Activated naive CD4-positive, alpha-beta T cell treated with anti-CD3 and anti-CD28 coated beads, Interleukin-2, amount 50 U/mL, for 24 hours (primary cell): ENCODE results near the gene DNAJB12.
"Not testable (repeated sequence)": the region's sequence is repeated elsewhere in the genome, so short reads cannot be mapped to it uniquely, and the experiment has no call there.

Source experiments
- H3K27ac Mint-ChIP-seq: one replicate; pipeline ENCODE4 v1.8.0; 2021; ENCODE audit warnings: mild to moderate bottlenecking, mixed read lengths
- H3K27me3 Mint-ChIP-seq: one replicate; pipeline ENCODE4 v1.8.0; 2021; ENCODE audit warnings: mixed read lengths
- H3K36me3 Mint-ChIP-seq: one replicate; pipeline ENCODE4 v1.8.0; 2021; ENCODE audit warnings: mixed read lengths
- H3K4me1 Mint-ChIP-seq: one replicate; pipeline ENCODE4 v1.8.0; 2021; ENCODE audit warnings: mixed read lengths
- H3K4me3 Mint-ChIP-seq: one replicate; pipeline ENCODE4 v1.8.0; 2021; ENCODE audit warnings: mild to moderate bottlenecking, mixed read lengths
- H3K9me3 Mint-ChIP-seq: one replicate; pipeline ENCODE4 v1.8.0; 2021; ENCODE audit warnings: mixed read lengths

The DNAJB12 gene

GRCh38 chr10:72354356-72355213, at the start of gene DNAJB12:
Gene DNAJB12 (minus strand): TSS chr10:72354919. CDS start chr10:72354897, 22 bp downstream.
- peak within 1 kb of the TSS; percentile 97 for H3K4me3 Mint-ChIP-seq
- no peaks in the 10 kb centered on the region for H3K9me3 Mint-ChIP-seq
- peaks cover 51% of the 10 kb centered on the region for H3K4me1 Mint-ChIP-seq
- no peaks in the 10 kb centered on the region for H3K27me3 Mint-ChIP-seq
- peak within 1 kb of the TSS; percentile 99 for H3K27ac Mint-ChIP-seq
- H3K36me3 Mint-ChIP-seq: peaks cover 8% of the 10 kb centered on the region

- not testable (repeated sequence) for H3K4me3 Mint-ChIP-seq, H3K27me3 Mint-ChIP-seq, H3K27ac Mint-ChIP-seq, H3K9me3 Mint-ChIP-seq, H3K4me1 Mint-ChIP-seq
- peaks cover 27% of the 10 kb centered on the region for H3K36me3 Mint-ChIP-seq
These were observed 40.9 kb upstream of the DNAJB12 start for GRCh38 chr10:72395581-72395980.

GRCh38 chr10:72392571-72392970, 37.9 kb upstream of the DNAJB12 start:
- Mint-ChIP-seq H3K27me3 (no peaks in the 10 kb centered on the region), H3K27ac (no peak overlapping the region), H3K4me1 (no peaks in the 10 kb centered on the region), H3K4me3 (no peak overlapping the region), H3K9me3 (no peaks in the 10 kb centered on the region), H3K36me3 (peaks cover 13% of the 10 kb centered on the region)

- Mint-ChIP-seq H3K4me3 (no peak overlapping the region), H3K9me3 (no peaks in the 10 kb centered on the region), H3K27me3 (no peaks in the 10 kb centered on the region), H3K27ac (no peak overlapping the region), H3K4me1 (no peaks in the 10 kb centered on the region), H3K36me3 (peaks cover 7% of the 10 kb centered on the region)
These were observed 36.0 kb upstream of the DNAJB12 start for GRCh38 chr10:72390764-72391163.

GRCh38 chr10:72389716-72390115, 35.0 kb upstream of the DNAJB12 start:
- H3K4me1 Mint-ChIP-seq: no peaks in the 10 kb centered on the region
- H3K9me3 Mint-ChIP-seq: no peaks in the 10 kb centered on the region
- H3K36me3 Mint-ChIP-seq: peaks cover 9% of the 10 kb centered on the region
- H3K27ac Mint-ChIP-seq: no peak overlapping the region
- H3K27me3 Mint-ChIP-seq: no peaks in the 10 kb centered on the region
- no peak overlapping the region for H3K4me3 Mint-ChIP-seq

GRCh38 chr10:72389014-72389413, 34.3 kb upstream of the DNAJB12 start:
- Mint-ChIP-seq H3K4me3 (no peak overlapping the region), H3K27ac (no peak overlapping the region), H3K36me3 (peaks cover 9% of the 10 kb centered on the region), H3K9me3 (no peaks in the 10 kb centered on the region), H3K27me3 (no peaks in the 10 kb centered on the region), H3K4me1 (no peaks in the 10 kb centered on the region)

GRCh38 chr10:72388062-72388461, 33.3 kb upstream of the DNAJB12 start:
- Mint-ChIP-seq H3K4me1 (no peaks in the 10 kb centered on the region), H3K27ac (no peak overlapping the region), H3K4me3 (no peak overlapping the region), H3K36me3 (peaks cover 4% of the 10 kb centered on the region), H3K9me3 (no peaks in the 10 kb centered on the region), H3K27me3 (no peaks in the 10 kb centered on the region)

GRCh38 chr10:72386916-72387586, 32.3 kb upstream of the DNAJB12 start:
- H3K27me3 Mint-ChIP-seq: no peaks in the 10 kb centered on the region
- H3K4me1 Mint-ChIP-seq: no peaks in the 10 kb centered on the region
- no peak overlapping the region for H3K4me3 Mint-ChIP-seq
- peaks cover 2% of the 10 kb centered on the region for H3K36me3 Mint-ChIP-seq
- no peak overlapping the region for H3K27ac Mint-ChIP-seq
- no peaks in the 10 kb centered on the region for H3K9me3 Mint-ChIP-seq

- Mint-ChIP-seq H3K36me3 (peaks cover 2% of the 10 kb centered on the region), H3K27me3 (no peaks in the 10 kb centered on the region), H3K4me3 (no peak overlapping the region), H3K27ac (no peak overlapping the region), H3K4me1 (no peaks in the 10 kb centered on the region), H3K9me3 (no peaks in the 10 kb centered on the region)
These were observed 31.0 kb upstream of the DNAJB12 start for GRCh38 chr10:72385724-72386123.

- not testable (repeated sequence) for H3K4me1 Mint-ChIP-seq, H3K36me3 Mint-ChIP-seq, H3K27me3 Mint-ChIP-seq, H3K4me3 Mint-ChIP-seq, H3K27ac Mint-ChIP-seq, H3K9me3 Mint-ChIP-seq
These were observed 30.3 kb upstream of the DNAJB12 start for GRCh38 chr10:72384982-72385381.

GRCh38 chr10:72379776-72380175, 25.1 kb upstream of the DNAJB12 start:
- Mint-ChIP-seq H3K36me3 (peaks cover 3% of the 10 kb centered on the region), H3K27me3 (no peaks in the 10 kb centered on the region), H3K27ac (no peak overlapping the region), H3K9me3 (no peaks in the 10 kb centered on the region), H3K4me3 (no peak overlapping the region), H3K4me1 (no peaks in the 10 kb centered on the region)

GRCh38 chr10:72379062-72379461, 24.3 kb upstream of the DNAJB12 start:
- H3K36me3 Mint-ChIP-seq: peaks cover 3% of the 10 kb centered on the region
- H3K27ac Mint-ChIP-seq: no peak overlapping the region

GRCh38 chr10:72375585-72375984, 20.9 kb upstream of the DNAJB12 start:
- Mint-ChIP-seq H3K27me3 (no peaks in the 10 kb centered on the region), H3K9me3 (no peaks in the 10 kb centered on the region), H3K36me3 (peaks cover 3% of the 10 kb centered on the region), H3K27ac (no peak overlapping the region), H3K4me3 (no peak overlapping the region), H3K4me1 (peaks cover 1% of the 10 kb centered on the region)

More at GRCh38 chr10:72379062-72379461, 24.3 kb upstream of the DNAJB12 start:
- H3K9me3 Mint-ChIP-seq: no peaks in the 10 kb centered on the region
- no peaks in the 10 kb centered on the region for H3K27me3 Mint-ChIP-seq
- no peaks in the 10 kb centered on the region for H3K4me1 Mint-ChIP-seq
- H3K4me3 Mint-ChIP-seq: no peak overlapping the region

GRCh38 chr10:72375173-72375572, 20.5 kb upstream of the DNAJB12 start:
- Mint-ChIP-seq H3K4me3 (no peak overlapping the region), H3K27ac (no peak overlapping the region), H3K36me3 (peaks cover 3% of the 10 kb centered on the region), H3K27me3 (no peaks in the 10 kb centered on the region), H3K9me3 (no peaks in the 10 kb centered on the region), H3K4me1 (peaks cover 5% of the 10 kb centered on the region)

GRCh38 chr10:72370201-72370722, 15.5 kb upstream of the DNAJB12 start:
- H3K27me3 Mint-ChIP-seq: no peaks in the 10 kb centered on the region
- H3K9me3 Mint-ChIP-seq: no peaks in the 10 kb centered on the region
- H3K4me3 Mint-ChIP-seq: no peak overlapping the region
- peaks cover 2% of the 10 kb centered on the region for H3K36me3 Mint-ChIP-seq
- peak overlapping the region; percentile 41 for H3K27ac Mint-ChIP-seq
- H3K4me1 Mint-ChIP-seq: peaks cover 11% of the 10 kb centered on the region

GRCh38 chr10:72367301-72367960, 12.7 kb upstream of the DNAJB12 start:
- H3K36me3 Mint-ChIP-seq: peaks cover 2% of the 10 kb centered on the region
- H3K27ac Mint-ChIP-seq: no peak overlapping the region
- no peaks in the 10 kb centered on the region for H3K9me3 Mint-ChIP-seq
- H3K27me3 Mint-ChIP-seq: no peaks in the 10 kb centered on the region
- H3K4me1 Mint-ChIP-seq: peaks cover 24% of the 10 kb centered on the region
- H3K4me3 Mint-ChIP-seq: no peak overlapping the region
